Liver (tissue), 9 donors: ENCODE measurements around the gene STUM. TPM values are rescaled to one million over a fixed set of nuclear protein-coding genes. Genes with fewer than 3 reads are reported as not detected.

ENCODE experiments used
- DNase-seq: peaks from one replicate; pipeline ENCODE4 v3.0.0-alpha.2; 2017; ENCODE audit warnings: low spot score
- H3K27ac ChIP-seq, 2 donors: one replicate each; pipeline ENCODE4 v1.7.0; 2013; ENCODE audit warnings: inconsistent platforms in 2 of 2, low read length in 2 of 2, control low read depth in 1 of 2, low read depth in 1 of 2, mild to moderate bottlenecking in 1 of 2
- H3K27me3 ChIP-seq, 4 donors: one replicate each; pipeline versions ENCODE4 v1.6.1 to v1.7.0; 2013; ENCODE audit warnings: low read length in 3 of 4, inconsistent platforms in 1 of 4, mild to moderate bottlenecking in 1 of 4, moderate library complexity in 1 of 4; ENCODE audit not compliant: control insufficient read depth in 4 of 4, insufficient read depth in 4 of 4
- H3K36me3 ChIP-seq, 4 donors: one replicate each; pipeline versions ENCODE4 v1.6.1 to v1.7.0; 2013; ENCODE audit warnings: low read length in 3 of 4, mild to moderate bottlenecking in 3 of 4, low read depth in 1 of 4, moderate library complexity in 1 of 4; ENCODE audit not compliant: control insufficient read depth in 4 of 4, insufficient read depth in 3 of 4
- H3K4me1 ChIP-seq, 4 donors: one replicate each; pipeline versions ENCODE4 v1.6.1 to v1.7.0; 2013; ENCODE audit warnings: low read length in 3 of 4, mild to moderate bottlenecking in 3 of 4, moderate library complexity in 1 of 4; ENCODE audit not compliant: control insufficient read depth in 4 of 4, insufficient read depth in 4 of 4
- H3K4me3 ChIP-seq, 3 donors: one replicate each; pipeline versions ENCODE4 v1.6.1 to v1.7.0; 2013; ENCODE audit warnings: low read length in 3 of 3, control low read depth in 1 of 3, low read depth in 1 of 3, mild to moderate bottlenecking in 1 of 3
- H3K9ac ChIP-seq, 2 donors: one replicate each; pipeline ENCODE4 v1.7.0; 2013; ENCODE audit warnings: low read length in 2 of 2, mild to moderate bottlenecking in 2 of 2, moderate library complexity in 2 of 2, control low read depth in 1 of 2, low read depth in 1 of 2
- H3K9me3 ChIP-seq, 4 donors: one replicate each; pipeline versions ENCODE4 v1.6.1 to v1.7.0; 2013; ENCODE audit warnings: low read length in 3 of 4; ENCODE audit not compliant: control insufficient read depth in 4 of 4
- EGR1 ChIP-seq, 2 donors: IDR thresholded peaks; 2 replicates each; pipeline ENCODE4 v1.6.1; 2016 to 2018; ENCODE audit warnings: antibody characterized with exemption in 2 of 2, low read depth in 2 of 2
- FOXA1 ChIP-seq: IDR thresholded peaks from 2 replicates; pipeline ENCODE4 v1.6.1; 2016; ENCODE audit warnings: antibody characterized with exemption
- FOXA2 ChIP-seq: IDR thresholded peaks from 2 replicates; pipeline ENCODE4 v1.6.1; 2016; ENCODE audit warnings: antibody characterized with exemption
- GABPA ChIP-seq, 2 donors: IDR thresholded peaks in 1 of 2; conservative IDR thresholded peaks in 1 of 2; 2 replicates each; pipeline ENCODE4 v1.6.1; 2016; ENCODE audit warnings: antibody characterized with exemption in 2 of 2, mild to moderate bottlenecking in 1 of 2, moderate library complexity in 1 of 2
- HNF4A ChIP-seq, 2 donors: conservative IDR thresholded peaks; 2 replicates each; pipeline ENCODE4 v1.6.1; 2016; ENCODE audit warnings: antibody characterized with exemption in 2 of 2, mild to moderate bottlenecking in 2 of 2
- JUND ChIP-seq, 2 donors: IDR thresholded peaks; 2 replicates each; pipeline ENCODE4 v1.6.1; 2016; ENCODE audit warnings: antibody characterized with exemption in 2 of 2
- NR2F2 ChIP-seq: IDR thresholded peaks from 2 replicates; pipeline ENCODE4 v1.6.1; 2016; ENCODE audit warnings: antibody characterized with exemption
- RAD21 ChIP-seq, 2 donors: IDR thresholded peaks; 2 replicates each; pipeline ENCODE4 v1.6.1; 2016; ENCODE audit warnings: antibody characterized with exemption in 2 of 2, mild to moderate bottlenecking in 2 of 2
- SP1 ChIP-seq: IDR thresholded peaks from 2 replicates; pipeline ENCODE4 v1.6.1; 2018; ENCODE audit warnings: antibody characterized with exemption, mild to moderate bottlenecking
- WGBS: extraction: QIAGEN DNeasy Blood & Tissue Kit; methylation state at CpG from one replicate; pipeline ENCODE4 v1.1.7; 2013; 5-methylcytosine and 5-hydroxymethylcytosine counted together
- polyA plus RNA-seq, 2 donors: library from polyadenylated mRNA; stranded (reverse) in 1 of 2; unstranded in 1 of 2; fragments of 200-250 nt in 1 of 2; fragments of >200 nt in 1 of 2; fragmentation: Nextera tagmentation in 1 of 2; extraction: Ambion mirVana in 1 of 2; gene quantifications; one replicate each; pipeline versions ENCODE4 v1.2.1 to v1.2.3, GENCODE V29; 2013 to 2015
- total RNA-seq, 2 donors: library from RNA; depleted of rRNA; stranded (reverse); fragments of >200 nt; gene quantifications; one replicate each; pipeline ENCODE4 v1.2.3, GENCODE V29; 2014
- TF ChIP-seq, protein P1 (sequence below): IDR thresholded peaks from 2 replicates; pipeline ENCODE4 v1.6.1; 2016; ENCODE audit warnings: antibody characterized with exemption
- TF ChIP-seq, protein P2 (sequence below): IDR thresholded peaks from 2 replicates; pipeline ENCODE4 v1.6.1; 2016; ENCODE audit warnings: antibody characterized with exemption, mild to moderate bottlenecking
- TF ChIP-seq, protein P3 (sequence below): IDR thresholded peaks from 2 replicates; pipeline ENCODE4 v1.6.1; 2016; ENCODE audit warnings: antibody characterized with exemption
- TF ChIP-seq, protein P4 (sequence below): fragments of 150-350 bp; IDR thresholded peaks from 2 replicates; pipeline ENCODE4 v1.5.1; 2017; ENCODE audit warnings: improper control_type of control experiment, low read depth, low read length; ENCODE audit not compliant: missing input control
- TF ChIP-seq, protein P5 (sequence below): IDR thresholded peaks from 2 replicates; pipeline ENCODE4 v1.6.1; 2016; ENCODE audit warnings: antibody characterized with exemption
- donor health status: healthy.
- donor health status: healthy.
- donor health status: healthy.
- donor health status: healthy.
- donor health status: healthy.

The STUM gene
- total and polyA plus RNA-seq, 4 donors: 0.03 to 0.14 (median 0.07) TPM

DNA sequence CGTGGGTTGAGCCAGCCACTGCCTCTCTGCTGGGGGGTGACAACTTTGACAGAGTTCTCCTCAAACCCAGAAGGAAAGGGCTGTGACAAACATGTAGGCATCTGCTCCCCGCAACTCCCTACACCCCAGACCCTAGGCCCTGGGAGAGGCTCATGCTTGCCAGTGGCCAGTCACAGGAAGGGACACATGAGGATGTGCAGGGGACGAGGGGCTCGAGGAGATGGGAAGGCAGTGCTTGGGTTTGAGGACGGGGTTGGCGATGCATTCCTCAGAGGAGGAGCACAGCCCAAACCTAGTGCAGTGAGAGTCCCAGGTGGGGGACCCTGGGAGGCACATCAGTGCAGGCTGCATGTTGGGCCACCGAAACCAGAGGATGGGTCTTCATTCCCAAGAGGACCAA lies 62.1 kb downstream of the STUM start:
- Histone ChIP-seq H3K9me3 (no peaks in the 10 kb centered on the region), H3K36me3 (no peaks in the 10 kb centered on the region), H3K27ac (no peak overlapping the region), H3K4me3 (no peak overlapping the region), H3K27me3 (no peaks in the 10 kb centered on the region), H3K9ac (no peak overlapping the region), H3K4me1 (no peaks in the 10 kb centered on the region)
- 86% methylated on average over 7 of the region's 7 CpGs for WGBS
- DNase-seq: no peak
- TF ChIP-seq FOXA1: no peak
- no peak for TF ChIP-seq GABPA (IDR thresholded peaks at IDR 0.05 in 1 of 2, conservative IDR thresholded peaks at IDR 0.05 in 1 of 2)
- TF ChIP-seq EGR1 (IDR thresholded peaks at IDR 0.05; ENCODE audit: low read depth in 2 of 2): no peak
- TF ChIP-seq, protein P1, sequence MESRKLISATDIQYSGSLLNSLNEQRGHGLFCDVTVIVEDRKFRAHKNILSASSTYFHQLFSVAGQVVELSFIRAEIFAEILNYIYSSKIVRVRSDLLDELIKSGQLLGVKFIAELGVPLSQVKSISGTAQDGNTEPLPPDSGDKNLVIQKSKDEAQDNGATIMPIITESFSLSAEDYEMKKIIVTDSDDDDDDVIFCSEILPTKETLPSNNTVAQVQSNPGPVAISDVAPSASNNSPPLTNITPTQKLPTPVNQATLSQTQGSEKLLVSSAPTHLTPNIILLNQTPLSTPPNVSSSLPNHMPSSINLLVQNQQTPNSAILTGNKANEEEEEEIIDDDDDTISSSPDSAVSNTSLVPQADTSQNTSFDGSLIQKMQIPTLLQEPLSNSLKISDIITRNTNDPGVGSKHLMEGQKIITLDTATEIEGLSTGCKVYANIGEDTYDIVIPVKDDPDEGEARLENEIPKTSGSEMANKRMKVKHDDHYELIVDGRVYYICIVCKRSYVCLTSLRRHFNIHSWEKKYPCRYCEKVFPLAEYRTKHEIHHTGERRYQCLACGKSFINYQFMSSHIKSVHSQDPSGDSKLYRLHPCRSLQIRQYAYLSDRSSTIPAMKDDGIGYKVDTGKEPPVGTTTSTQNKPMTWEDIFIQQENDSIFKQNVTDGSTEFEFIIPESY: no peak
- TF ChIP-seq FOXA2: no peak
- TF ChIP-seq, protein P2, sequence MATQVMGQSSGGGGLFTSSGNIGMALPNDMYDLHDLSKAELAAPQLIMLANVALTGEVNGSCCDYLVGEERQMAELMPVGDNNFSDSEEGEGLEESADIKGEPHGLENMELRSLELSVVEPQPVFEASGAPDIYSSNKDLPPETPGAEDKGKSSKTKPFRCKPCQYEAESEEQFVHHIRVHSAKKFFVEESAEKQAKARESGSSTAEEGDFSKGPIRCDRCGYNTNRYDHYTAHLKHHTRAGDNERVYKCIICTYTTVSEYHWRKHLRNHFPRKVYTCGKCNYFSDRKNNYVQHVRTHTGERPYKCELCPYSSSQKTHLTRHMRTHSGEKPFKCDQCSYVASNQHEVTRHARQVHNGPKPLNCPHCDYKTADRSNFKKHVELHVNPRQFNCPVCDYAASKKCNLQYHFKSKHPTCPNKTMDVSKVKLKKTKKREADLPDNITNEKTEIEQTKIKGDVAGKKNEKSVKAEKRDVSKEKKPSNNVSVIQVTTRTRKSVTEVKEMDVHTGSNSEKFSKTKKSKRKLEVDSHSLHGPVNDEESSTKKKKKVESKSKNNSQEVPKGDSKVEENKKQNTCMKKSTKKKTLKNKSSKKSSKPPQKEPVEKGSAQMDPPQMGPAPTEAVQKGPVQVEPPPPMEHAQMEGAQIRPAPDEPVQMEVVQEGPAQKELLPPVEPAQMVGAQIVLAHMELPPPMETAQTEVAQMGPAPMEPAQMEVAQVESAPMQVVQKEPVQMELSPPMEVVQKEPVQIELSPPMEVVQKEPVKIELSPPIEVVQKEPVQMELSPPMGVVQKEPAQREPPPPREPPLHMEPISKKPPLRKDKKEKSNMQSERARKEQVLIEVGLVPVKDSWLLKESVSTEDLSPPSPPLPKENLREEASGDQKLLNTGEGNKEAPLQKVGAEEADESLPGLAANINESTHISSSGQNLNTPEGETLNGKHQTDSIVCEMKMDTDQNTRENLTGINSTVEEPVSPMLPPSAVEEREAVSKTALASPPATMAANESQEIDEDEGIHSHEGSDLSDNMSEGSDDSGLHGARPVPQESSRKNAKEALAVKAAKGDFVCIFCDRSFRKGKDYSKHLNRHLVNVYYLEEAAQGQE: no peak
- TF ChIP-seq, protein P3, sequence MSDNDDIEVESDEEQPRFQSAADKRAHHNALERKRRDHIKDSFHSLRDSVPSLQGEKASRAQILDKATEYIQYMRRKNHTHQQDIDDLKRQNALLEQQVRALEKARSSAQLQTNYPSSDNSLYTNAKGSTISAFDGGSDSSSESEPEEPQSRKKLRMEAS: no peak
- no peak for TF ChIP-seq NR2F2
- TF ChIP-seq HNF4A (conservative IDR thresholded peaks at IDR 0.05): no peak

DNA sequence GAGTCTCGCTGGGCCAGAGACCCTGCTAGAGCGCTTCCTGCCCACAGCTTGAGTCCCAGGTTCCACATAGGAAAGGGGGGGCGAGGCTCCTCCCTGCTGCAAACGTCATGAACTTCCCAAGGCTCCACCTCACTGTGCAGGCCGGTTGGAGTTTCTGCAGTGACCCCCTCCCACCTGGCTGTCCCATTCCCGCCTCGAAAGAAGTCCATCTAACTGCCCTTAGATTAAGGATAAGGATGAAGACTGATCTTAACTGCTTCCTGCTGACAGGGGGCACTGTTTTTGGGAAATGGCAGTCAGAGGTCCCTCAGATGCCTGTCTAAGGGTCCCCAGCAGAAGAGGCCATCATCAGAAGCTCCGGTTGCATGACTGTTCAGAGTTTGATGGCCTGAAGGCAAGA lies 62.7 kb downstream of the STUM start:
- WGBS: 66% methylated on average over 8 of the region's 8 CpGs
- no peak for TF ChIP-seq HNF4A (conservative IDR thresholded peaks at IDR 0.05)
- TF ChIP-seq, protein P4, sequence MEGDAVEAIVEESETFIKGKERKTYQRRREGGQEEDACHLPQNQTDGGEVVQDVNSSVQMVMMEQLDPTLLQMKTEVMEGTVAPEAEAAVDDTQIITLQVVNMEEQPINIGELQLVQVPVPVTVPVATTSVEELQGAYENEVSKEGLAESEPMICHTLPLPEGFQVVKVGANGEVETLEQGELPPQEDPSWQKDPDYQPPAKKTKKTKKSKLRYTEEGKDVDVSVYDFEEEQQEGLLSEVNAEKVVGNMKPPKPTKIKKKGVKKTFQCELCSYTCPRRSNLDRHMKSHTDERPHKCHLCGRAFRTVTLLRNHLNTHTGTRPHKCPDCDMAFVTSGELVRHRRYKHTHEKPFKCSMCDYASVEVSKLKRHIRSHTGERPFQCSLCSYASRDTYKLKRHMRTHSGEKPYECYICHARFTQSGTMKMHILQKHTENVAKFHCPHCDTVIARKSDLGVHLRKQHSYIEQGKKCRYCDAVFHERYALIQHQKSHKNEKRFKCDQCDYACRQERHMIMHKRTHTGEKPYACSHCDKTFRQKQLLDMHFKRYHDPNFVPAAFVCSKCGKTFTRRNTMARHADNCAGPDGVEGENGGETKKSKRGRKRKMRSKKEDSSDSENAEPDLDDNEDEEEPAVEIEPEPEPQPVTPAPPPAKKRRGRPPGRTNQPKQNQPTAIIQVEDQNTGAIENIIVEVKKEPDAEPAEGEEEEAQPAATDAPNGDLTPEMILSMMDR: no peak
- TF ChIP-seq, protein P1: no peak
- no peak for TF ChIP-seq JUND (IDR thresholded peaks at IDR 0.05)
- no peak for TF ChIP-seq RAD21 (IDR thresholded peaks at IDR 0.05)
- TF ChIP-seq, protein P5, sequence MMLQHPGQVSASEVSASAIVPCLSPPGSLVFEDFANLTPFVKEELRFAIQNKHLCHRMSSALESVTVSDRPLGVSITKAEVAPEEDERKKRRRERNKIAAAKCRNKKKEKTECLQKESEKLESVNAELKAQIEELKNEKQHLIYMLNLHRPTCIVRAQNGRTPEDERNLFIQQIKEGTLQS: no peak
- TF ChIP-seq, protein P2: no peak
- no peak for TF ChIP-seq NR2F2
- no peak for TF ChIP-seq GABPA (IDR thresholded peaks at IDR 0.05 in 1 of 2, conservative IDR thresholded peaks at IDR 0.05 in 1 of 2)
- TF ChIP-seq FOXA1: no peak
- TF ChIP-seq, protein P3: no peak
- no peak for TF ChIP-seq SP1
- TF ChIP-seq FOXA2: no peak
- H3K27ac ChIP-seq: no peak overlapping the region
- DNase-seq: no peak
- H3K9ac ChIP-seq: no peak overlapping the region
- H3K36me3 ChIP-seq: no peaks in the 10 kb centered on the region
- peaks cover 0 to 2% (median 0%) of the 10 kb centered on the region in 4 donors for H3K9me3 ChIP-seq
- H3K4me3 ChIP-seq: no peak overlapping the region
- no peaks in the 10 kb centered on the region for H3K27me3 ChIP-seq
- no peaks in the 10 kb centered on the region for H3K4me1 ChIP-seq
